Cardiac muscle cell (in vitro differentiated cells and primary cell): Measurements from ENCODE around the gene ASB11. TPM values are rescaled to one million over a fixed set of nuclear protein-coding genes. Genes with fewer than 3 reads are reported as not detected.
"Not testable (repeated sequence)": the region's sequence is repeated elsewhere in the genome, so short reads cannot be mapped to it uniquely, and the experiment has no call there.

ENCODE experiments used
- DNase-seq, 2 donors: peaks; one replicate each; pipeline versions ENCODE4 v3.0.0 to v3.0.0-alpha.2; 2010 to 2017; ENCODE audit warnings: low read depth in 1 of 2, low spot score in 1 of 2
- H3K27ac ChIP-seq: fragments of 200-600 bp; sonication (generic); 2 replicates; pipeline ENCODE4 v1.5.1; 2016
- H3K27me3 ChIP-seq: fragments of 200-600 bp; sonication (generic); 2 replicates; pipeline ENCODE4 v1.6.0; 2016; ENCODE audit warnings: control low read depth
- H3K36me3 ChIP-seq: fragments of 200-600 bp; sonication (generic); 2 replicates; pipeline ENCODE4 v1.5.1; 2016; ENCODE audit warnings: control low read depth
- H3K4me1 ChIP-seq: fragments of 200-600 bp; sonication (generic); 2 replicates; pipeline ENCODE4 v1.8.1; 2017; ENCODE audit warnings: low read depth, mild to moderate bottlenecking, mixed run types
- H3K4me3 ChIP-seq: fragments of 200-600 bp; sonication (generic); 2 replicates; pipeline ENCODE4 v1.5.1; 2016; ENCODE audit warnings: mild to moderate bottlenecking
- H3K9me3 ChIP-seq: fragments of 200-600 bp; sonication (generic); 2 replicates; pipeline ENCODE4 v1.5.1; 2017; ENCODE audit warnings: low read depth, mild to moderate bottlenecking, control low read depth
- polyA plus RNA-seq: library from polyadenylated mRNA; unstranded; fragments of >200 nt; fragmentation: Nextera tagmentation; extraction: Ambion mirVana; gene quantifications from 2 replicates; pipeline ENCODE4 v1.2.1, GENCODE V29; 2016
- total RNA-seq: library from RNA; depleted of rRNA; stranded (reverse); fragments of >200 nt; gene quantifications from 2 replicates; pipeline ENCODE4 v1.2.3, GENCODE V29; 2016
- TF ChIP-seq, protein P1 (sequence below): IDR thresholded peaks from 2 replicates; pipeline ENCODE4 v1.5.1; 2012; ENCODE audit warnings: low read depth, mild to moderate bottlenecking, low read length

The ASB11 gene
- total and polyA plus RNA-seq, 2 experiments from 2014 or later = 0.66 to 1.5 TPM

DNA sequence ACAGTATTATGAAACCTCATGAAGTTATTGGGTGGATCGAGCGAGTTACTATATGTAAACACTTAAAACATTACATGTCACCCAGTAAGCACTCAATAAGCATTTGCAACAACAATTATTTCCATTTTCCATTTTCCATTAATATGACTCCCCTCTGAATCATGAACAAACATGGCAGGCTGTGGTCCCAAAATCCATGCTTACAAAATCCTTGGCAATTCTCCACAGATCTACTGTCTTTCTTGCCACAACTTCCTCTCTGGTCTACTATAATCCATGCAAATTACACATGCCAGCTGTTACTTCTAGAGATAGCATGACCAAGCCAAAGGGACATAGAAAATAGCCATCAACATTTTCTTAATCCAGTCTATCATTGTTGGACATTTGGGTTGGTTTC is 22.0 kb downstream of the ASB11 start:
- no peaks in the 10 kb centered on the region for H3K4me1 ChIP-seq
- H3K4me3 ChIP-seq = no peak overlapping the region
- DNase-seq = peak in 1 of 2 donors; percentile 8
- H3K27ac ChIP-seq = no peak overlapping the region
- TF ChIP-seq, protein P1, sequence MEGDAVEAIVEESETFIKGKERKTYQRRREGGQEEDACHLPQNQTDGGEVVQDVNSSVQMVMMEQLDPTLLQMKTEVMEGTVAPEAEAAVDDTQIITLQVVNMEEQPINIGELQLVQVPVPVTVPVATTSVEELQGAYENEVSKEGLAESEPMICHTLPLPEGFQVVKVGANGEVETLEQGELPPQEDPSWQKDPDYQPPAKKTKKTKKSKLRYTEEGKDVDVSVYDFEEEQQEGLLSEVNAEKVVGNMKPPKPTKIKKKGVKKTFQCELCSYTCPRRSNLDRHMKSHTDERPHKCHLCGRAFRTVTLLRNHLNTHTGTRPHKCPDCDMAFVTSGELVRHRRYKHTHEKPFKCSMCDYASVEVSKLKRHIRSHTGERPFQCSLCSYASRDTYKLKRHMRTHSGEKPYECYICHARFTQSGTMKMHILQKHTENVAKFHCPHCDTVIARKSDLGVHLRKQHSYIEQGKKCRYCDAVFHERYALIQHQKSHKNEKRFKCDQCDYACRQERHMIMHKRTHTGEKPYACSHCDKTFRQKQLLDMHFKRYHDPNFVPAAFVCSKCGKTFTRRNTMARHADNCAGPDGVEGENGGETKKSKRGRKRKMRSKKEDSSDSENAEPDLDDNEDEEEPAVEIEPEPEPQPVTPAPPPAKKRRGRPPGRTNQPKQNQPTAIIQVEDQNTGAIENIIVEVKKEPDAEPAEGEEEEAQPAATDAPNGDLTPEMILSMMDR = no peak
- no peaks in the 10 kb centered on the region for H3K9me3 ChIP-seq
- H3K36me3 ChIP-seq = no peaks in the 10 kb centered on the region
- no peaks in the 10 kb centered on the region for H3K27me3 ChIP-seq

DNA sequence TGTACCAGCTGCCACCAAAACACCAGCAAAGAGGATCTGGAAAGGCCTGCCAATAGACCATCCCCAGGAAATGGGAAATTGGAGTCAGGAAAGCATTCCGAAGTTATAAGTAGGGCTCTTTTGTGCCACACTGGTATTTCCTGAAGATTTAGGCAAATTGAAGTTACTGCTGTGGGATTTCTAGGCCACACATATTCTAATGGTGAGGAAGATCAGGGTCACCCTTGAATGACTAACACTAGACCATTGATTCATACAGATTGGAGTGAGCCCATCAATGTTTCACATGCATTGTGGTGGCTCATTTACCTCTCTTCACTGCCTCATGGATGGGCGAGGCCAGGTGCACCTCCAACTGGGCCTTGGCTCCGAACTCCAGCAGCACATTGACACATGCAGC is 22.6 kb downstream of the ASB11 start:
- no peak for DNase-seq
- no peaks in the 10 kb centered on the region for H3K27me3 ChIP-seq
- no peak overlapping the region for H3K27ac ChIP-seq

GRCh38 chrX:15277604-15278003 is 37.8 kb downstream of the ASB11 start:
- no peaks in the 10 kb centered on the region for H3K4me1 ChIP-seq
- peak in 1 of 2 donors; percentile 1 for DNase-seq
- no peaks in the 10 kb centered on the region for H3K36me3 ChIP-seq
- no peaks in the 10 kb centered on the region for H3K9me3 ChIP-seq
- no peak overlapping the region for H3K27ac ChIP-seq
- TF ChIP-seq, protein P1 = no peak
- no peaks in the 10 kb centered on the region for H3K27me3 ChIP-seq
- H3K4me3 ChIP-seq = no peak overlapping the region

More for the DNA sequence above, 22.6 kb downstream of the ASB11 start:
- no peaks in the 10 kb centered on the region for H3K9me3 ChIP-seq
- no peaks in the 10 kb centered on the region for H3K36me3 ChIP-seq
- H3K4me1 ChIP-seq = no peaks in the 10 kb centered on the region
- no peak overlapping the region for H3K4me3 ChIP-seq
- TF ChIP-seq, protein P1 = no peak

- no peak for DNase-seq
- H3K4me3 ChIP-seq = no peak overlapping the region
- no peaks in the 10 kb centered on the region for H3K4me1 ChIP-seq
- no peak overlapping the region for H3K27ac ChIP-seq
- no peaks in the 10 kb centered on the region for H3K36me3 ChIP-seq
- TF ChIP-seq, protein P1 = no peak
- H3K9me3 ChIP-seq = no peaks in the 10 kb centered on the region
- H3K27me3 ChIP-seq = no peaks in the 10 kb centered on the region
These were observed 40.5 kb downstream of the ASB11 start for GRCh38 chrX:15274946-15275345.

DNA sequence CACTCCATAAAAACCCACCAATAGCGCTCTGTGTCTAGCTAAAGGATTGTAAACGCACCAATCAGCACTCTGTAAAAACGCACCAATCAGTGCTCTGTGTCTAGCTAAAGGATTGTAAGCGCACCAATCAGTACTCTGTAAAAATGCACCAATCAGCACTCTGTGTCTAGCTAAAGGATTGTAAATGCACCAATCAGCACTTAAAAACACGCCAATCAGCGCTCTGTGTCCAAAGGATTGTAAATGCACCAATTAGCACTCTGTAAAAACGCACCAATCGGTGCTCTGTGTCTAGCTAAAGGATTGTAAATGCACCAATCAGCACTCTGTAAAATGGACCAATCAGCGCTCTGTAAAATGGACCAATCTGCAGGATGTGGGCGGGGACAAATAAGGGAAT is 42.2 kb downstream of the ASB11 start:
- not testable (repeated sequence) for H3K4me3 ChIP-seq, H3K36me3 ChIP-seq, DNase-seq, H3K27me3 ChIP-seq, H3K4me1 ChIP-seq, H3K9me3 ChIP-seq, H3K27ac ChIP-seq

DNA sequence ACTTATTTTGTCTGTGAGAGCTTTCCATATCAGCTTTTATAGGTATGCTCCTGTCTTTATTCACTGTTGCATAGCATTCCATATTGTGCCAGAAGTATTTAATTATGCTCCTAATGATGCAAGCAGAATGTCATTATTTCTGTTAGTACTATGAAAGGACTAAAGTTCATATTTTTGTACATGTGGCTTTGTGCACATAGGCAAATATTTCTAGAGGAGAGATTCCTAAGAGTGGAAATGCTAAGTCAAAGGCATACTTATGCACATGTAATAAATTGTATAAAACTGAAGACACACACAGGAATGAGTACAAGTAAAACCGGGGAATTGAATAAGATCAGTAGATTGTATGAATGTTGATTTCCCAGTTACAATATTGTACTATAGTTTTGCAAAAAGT is 43.7 kb downstream of the ASB11 start:
- Histone ChIP-seq H3K36me3 (no peaks in the 10 kb centered on the region), H3K27ac (no peak overlapping the region), H3K4me1 (no peaks in the 10 kb centered on the region), H3K9me3 (no peaks in the 10 kb centered on the region), H3K27me3 (no peaks in the 10 kb centered on the region), H3K4me3 (no peak overlapping the region)
- no peak for DNase-seq
- TF ChIP-seq, protein P1 = no peak
